GM21526 (cell line): ENCODE measurements around the gene DENND10.

ENCODE experiments used
- ATAC-seq: cut with Tn5 transposase; IDR thresholded peaks from one replicate; pipeline ENCODE4 v1.9.1; 2021; ENCODE audit warnings: moderate library complexity; ENCODE audit not compliant: unreplicated experiment, low FRiP score

Gene DENND10

GRCh38 chr10:119103903-119104653 lies at the start of gene DENND10:
TSS of gene DENND10 (plus strand) at chr10:119104113. CDS start at chr10:119104143, 30 bp downstream.
- peak; percentile 70 for ATAC-seq

- no peak for ATAC-seq
Observed at GRCh38 chr10:119055472-119055871, 48.4 kb upstream of the DENND10 start.

- ATAC-seq = no peak
Observed at GRCh38 chr10:119058010-119058409, 45.9 kb upstream of the DENND10 start.

- no peak for ATAC-seq
Observed at GRCh38 chr10:119059557-119059956, 44.4 kb upstream of the DENND10 start.

- no peak for ATAC-seq
Observed at GRCh38 chr10:119060107-119060506, 43.8 kb upstream of the DENND10 start.

- no peak for ATAC-seq
Observed at GRCh38 chr10:119061352-119061751, 42.6 kb upstream of the DENND10 start.

- no peak for ATAC-seq
Observed at GRCh38 chr10:119061926-119062325, 42.0 kb upstream of the DENND10 start.

- ATAC-seq = no peak
Observed at GRCh38 chr10:119070395-119071165, 33.3 kb upstream of the DENND10 start.

GRCh38 chr10:119073584-119073983 lies 30.3 kb upstream of the DENND10 start:
- ATAC-seq = no peak

GRCh38 chr10:119078422-119079179 lies 25.3 kb upstream of the DENND10 start:
- no peak for ATAC-seq

GRCh38 chr10:119079599-119080520 lies 24.1 kb upstream of the DENND10 start:
- peak; percentile 47 for ATAC-seq

GRCh38 chr10:119080521-119081259 lies 23.2 kb upstream of the DENND10 start, which contains the start of gene EIF3A:
TSS of gene EIF3A (minus strand) at chr10:119080817. CDS start at chr10:119080676, 141 bp downstream.
- peak; percentile 73 for ATAC-seq

- ATAC-seq = no peak
Observed at GRCh38 chr10:119084896-119085295, 19.0 kb upstream of the DENND10 start.

- no peak for ATAC-seq
Observed at GRCh38 chr10:119087271-119087882, 16.5 kb upstream of the DENND10 start.

GRCh38 chr10:119090026-119090795 lies 13.7 kb upstream of the DENND10 start:
- no peak for ATAC-seq

- ATAC-seq = no peak
Observed at GRCh38 chr10:119090968-119091367, 12.9 kb upstream of the DENND10 start.

GRCh38 chr10:119095640-119096039 lies 8.3 kb upstream of the DENND10 start:
- no peak for ATAC-seq
